Measurements from ENCODE around the gene SMIM8. TPM values are rescaled to one million over a fixed set of nuclear protein-coding genes. Genes with fewer than 3 reads are reported as not detected.

The SMIM8 gene
- total RNA-seq, 1 donor from 2014 or later = 11.6 TPM

- DNase-seq (ENCODE audit: low spot score) = no peak
Measured at GRCh38 chr6:87334683-87335082, 12.3 kb downstream of the SMIM8 start.

GRCh38 chr6:87336367-87336766, 14.0 kb downstream of the SMIM8 start:
- DNase-seq (ENCODE audit: low spot score) = no peak

DNA sequence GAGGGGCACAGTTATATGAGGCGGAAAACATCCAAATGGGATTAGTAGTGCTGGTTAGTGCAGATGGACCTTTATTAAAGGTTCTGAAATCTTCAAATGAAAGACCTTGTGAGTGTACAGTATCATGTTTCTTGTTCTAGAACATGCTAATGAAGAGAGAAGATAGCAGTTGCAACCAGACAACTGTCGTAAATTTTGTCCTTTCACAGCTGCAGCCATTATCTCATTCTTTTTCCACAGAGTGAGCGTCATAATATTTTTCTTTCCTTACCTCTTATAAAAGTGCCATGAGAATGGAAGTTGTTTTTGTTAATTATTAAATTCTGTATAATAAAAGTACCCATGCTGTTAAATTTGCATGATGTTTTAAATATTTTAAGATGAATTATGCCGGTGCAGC, 17.8 kb downstream of the SMIM8 start:
- DNase-seq (ENCODE audit: low spot score) = no peak

DNA sequence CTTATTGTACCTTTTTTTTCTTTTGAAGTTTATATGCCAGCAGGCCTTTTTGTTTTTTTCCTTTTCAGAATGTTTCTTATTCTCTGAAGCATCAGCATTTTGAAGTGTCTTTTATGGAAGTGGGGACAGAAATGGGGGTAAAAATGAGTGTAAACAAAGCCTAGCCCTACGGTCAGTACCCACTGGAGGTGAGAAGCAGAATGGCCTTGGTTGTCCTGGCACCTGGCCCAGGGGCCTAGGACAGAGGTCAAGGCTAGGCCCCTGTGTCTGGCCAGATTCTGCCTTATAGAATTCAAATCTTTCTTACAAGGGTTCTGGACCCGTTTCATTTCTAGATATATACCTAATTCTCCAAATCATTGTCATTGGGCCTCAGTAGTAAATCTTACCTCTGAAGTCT, 18.8 kb downstream of the SMIM8 start:
- no peak for DNase-seq (ENCODE audit: low spot score)

- no peak for DNase-seq (ENCODE audit: low spot score)
Measured at GRCh38 chr6:87341899-87342298, 19.5 kb downstream of the SMIM8 start.

- DNase-seq (ENCODE audit: low spot score) = no peak
Measured at GRCh38 chr6:87342829-87343228, 20.4 kb downstream of the SMIM8 start.

GRCh38 chr6:87344731-87345130, 22.3 kb downstream of the SMIM8 start, which contains the start of gene C6orf163:
C6orf163 (plus strand) TSS chr6:87344813; CDS start chr6:87345100, 287 bp downstream.
- no peak for DNase-seq (ENCODE audit: low spot score)

GRCh38 chr6:87346700-87347099, 24.3 kb downstream of the SMIM8 start:
- DNase-seq (ENCODE audit: low spot score) = no peak

DNA sequence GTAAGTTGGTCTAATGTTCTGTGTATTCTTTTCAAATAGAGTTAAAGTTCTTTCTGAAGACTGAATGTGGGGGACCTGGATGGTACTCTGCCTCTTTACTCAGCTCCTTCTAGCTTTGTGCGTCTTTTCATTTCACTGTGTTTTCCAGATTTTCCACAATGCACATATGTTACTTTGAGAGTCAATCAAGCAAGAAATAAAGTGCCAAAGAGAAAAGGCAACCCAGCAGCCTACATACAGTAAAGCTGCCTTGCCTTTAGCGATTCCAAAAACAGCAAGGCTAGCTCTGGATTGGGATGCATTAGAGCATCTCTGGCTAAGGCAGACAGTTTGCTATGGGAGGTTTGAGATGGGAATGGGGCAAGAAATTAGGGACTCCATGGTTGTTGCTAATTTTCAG, 27.5 kb downstream of the SMIM8 start:
- no peak for DNase-seq (ENCODE audit: low spot score)

- DNase-seq (ENCODE audit: low spot score) = no peak
Measured at GRCh38 chr6:87350516-87350915, 28.1 kb downstream of the SMIM8 start.

GRCh38 chr6:87351583-87351982, 29.2 kb downstream of the SMIM8 start:
- no peak for DNase-seq (ENCODE audit: low spot score)

DNA sequence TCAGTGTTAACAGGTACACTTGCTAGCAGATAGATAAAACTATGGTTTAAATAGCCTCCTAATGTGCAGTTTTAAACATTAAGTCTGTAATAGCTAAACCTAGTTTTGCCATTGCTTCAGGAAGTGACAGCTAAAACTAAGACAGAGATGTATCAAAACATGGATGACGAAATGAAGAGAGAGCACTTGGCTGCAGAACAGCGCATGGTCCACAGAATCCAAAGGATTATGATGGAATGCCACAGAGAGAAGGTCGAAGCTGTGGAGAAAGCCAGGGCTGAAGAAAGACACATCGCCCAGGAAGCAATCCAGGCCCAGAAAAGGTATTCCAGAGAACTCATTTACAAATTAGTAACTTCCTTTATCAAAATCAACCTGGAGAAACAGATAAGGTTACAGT, 33.8 kb downstream of the SMIM8 start:
- DNase-seq (ENCODE audit: low spot score) = no peak

- no peak for DNase-seq (ENCODE audit: low spot score)
Measured at GRCh38 chr6:87357479-87358196, 35.2 kb downstream of the SMIM8 start.

GRCh38 chr6:87364602-87365252, 42.3 kb downstream of the SMIM8 start:
- no peak for DNase-seq (ENCODE audit: low spot score)

DNA sequence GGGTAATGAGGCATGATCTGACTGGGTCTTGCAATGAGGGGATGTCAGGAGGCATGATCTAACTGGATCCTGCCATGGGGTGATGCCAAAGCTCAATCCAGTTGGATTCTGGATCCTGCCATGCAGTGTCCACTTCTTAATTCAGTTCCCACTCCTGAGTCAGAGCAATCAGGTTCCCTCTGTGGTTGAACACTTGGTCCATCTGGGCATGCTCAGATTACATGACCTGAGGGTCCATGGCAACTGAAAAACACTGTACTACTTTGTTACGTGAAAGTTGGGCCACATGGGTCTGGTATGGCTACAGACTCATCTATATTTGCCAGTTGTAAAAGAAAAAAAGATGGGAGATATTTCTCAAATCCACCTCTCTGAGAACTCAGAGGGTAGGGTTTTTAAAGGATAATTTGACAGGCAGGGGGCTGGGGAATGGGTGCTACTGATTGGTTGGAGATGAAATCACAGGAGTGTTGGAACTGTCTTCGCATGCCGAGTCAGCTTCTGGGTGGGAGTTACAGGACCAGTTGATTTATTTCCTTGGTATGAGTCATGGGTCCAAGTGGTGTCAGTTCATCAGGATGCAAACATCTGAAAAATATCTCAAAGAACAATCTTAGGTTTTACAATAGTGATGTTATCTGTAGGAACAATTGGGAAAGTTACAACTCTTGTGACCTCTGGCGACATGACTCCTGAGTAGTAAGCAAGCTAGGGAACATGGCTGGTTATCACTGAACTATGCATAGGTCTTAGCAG, 43.9 kb downstream of the SMIM8 start:
- no peak for DNase-seq (ENCODE audit: low spot score)

GRCh38 chr6:87366899-87367298, 44.5 kb downstream of the SMIM8 start:
- no peak for DNase-seq (ENCODE audit: low spot score)

DNA sequence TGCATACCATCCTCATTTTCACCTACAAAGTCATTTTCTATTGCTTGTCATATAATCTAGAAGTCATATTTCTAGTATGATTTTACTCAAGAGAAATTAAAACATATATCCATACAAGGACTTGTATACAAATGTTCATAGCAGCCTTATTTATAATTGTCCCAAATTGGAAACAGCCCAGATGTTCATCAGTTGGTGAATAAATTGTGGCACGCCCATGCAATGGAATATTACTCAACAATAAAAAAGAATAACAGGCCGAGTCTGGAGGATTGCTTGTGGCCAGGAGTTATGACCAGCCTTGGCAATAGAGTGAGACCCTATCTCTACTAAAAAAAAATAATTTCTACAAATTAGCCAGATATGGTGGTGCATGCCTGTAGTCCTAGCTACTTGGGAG, 51.0 kb downstream of the SMIM8 start:
- no peak for DNase-seq (ENCODE audit: low spot score)

GRCh38 chr6:87375315-87375714, 52.9 kb downstream of the SMIM8 start:
- DNase-seq (ENCODE audit: low spot score) = no peak

DNA sequence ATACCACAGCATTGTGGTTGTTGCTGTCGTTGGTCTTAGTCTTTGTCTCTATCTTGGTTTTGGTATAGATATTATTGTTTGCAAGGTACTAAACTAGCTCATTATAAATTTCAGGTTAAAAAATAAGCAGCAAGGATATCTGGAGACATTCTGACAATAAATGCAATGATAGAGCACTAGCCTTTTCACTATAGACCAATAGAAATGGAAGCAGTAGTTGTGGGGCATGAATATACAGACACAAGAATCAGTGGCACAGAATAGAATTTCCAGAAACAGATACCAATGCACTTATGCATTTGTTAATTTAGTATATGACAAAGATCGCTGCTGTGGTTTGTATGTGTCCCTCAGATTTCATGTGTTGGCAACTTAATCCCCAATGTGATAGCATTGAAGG, 54.3 kb downstream of the SMIM8 start:
- no peak for DNase-seq (ENCODE audit: low spot score)

DNA sequence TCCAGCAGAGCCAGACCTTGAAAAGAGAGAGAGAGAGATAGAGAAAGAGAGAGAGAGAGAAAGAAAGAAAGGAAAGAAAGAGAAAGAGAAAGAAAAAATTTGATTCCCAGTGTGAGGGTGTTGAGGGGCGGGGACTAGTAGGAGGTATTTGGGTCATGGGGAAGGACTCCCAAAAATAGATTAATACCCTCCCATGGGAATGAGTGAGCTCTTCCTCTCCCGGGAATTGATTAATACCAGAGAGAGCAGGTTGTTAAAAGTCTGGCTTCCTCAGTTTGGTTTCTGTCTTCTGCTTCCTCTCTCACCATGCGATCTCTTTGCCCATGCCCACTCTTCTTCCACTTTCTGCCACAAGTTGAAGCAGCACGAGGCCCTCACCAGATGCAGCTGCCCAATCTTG, 56.6 kb downstream of the SMIM8 start:
- no peak for DNase-seq (ENCODE audit: low spot score)

- DNase-seq (ENCODE audit: low spot score) = no peak
Measured at GRCh38 chr6:87382861-87383260, 60.5 kb downstream of the SMIM8 start.

DNA sequence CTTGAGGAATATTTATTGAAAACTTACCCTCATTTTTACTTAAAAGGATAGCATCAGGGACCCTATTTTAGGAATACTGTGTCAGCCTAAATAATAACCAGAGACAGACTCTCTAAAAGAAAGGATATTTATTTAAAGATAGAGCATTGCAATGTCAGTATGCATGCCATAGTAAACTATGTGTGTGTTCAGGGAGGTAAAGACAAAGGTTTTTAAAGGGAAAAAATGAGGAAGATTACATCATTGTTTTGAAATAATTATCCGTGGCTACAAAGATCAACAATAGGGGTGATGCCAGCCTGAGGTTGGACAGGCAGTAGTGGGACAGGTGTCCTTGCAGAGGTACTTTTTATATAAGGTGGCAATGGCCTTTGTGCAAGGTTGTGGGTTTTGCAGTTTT, 61.6 kb downstream of the SMIM8 start:
- no peak for DNase-seq (ENCODE audit: low spot score)

GRCh38 chr6:87384449-87384848, 62.1 kb downstream of the SMIM8 start:
- no peak for DNase-seq (ENCODE audit: low spot score)
